HepG2 (cell line): ENCODE results near the gene TCF25. TPM values are rescaled to one million over a fixed set of nuclear protein-coding genes. Genes with fewer than 3 reads are reported as not detected.
A peak's percentile ranks its signal among the peaks of the same experiment; 100 is the strongest.

ENCODE experiments used
- ASH2L ChIP-seq: fragments of 300-600, 200-600 bp; sonication (generic); IDR thresholded peaks from 2 replicates; pipeline ENCODE4 v1.7.0; 2017; ENCODE audit warnings: low read depth, mild to moderate bottlenecking, moderate library complexity, mixed read lengths, low read length; ENCODE audit not compliant: insufficient read length
- CHCHD3 ChIP-seq: sonication (generic); formaldehyde crosslinking; IDR thresholded peaks from 2 replicates; pipeline ENCODE4 v1.8.0; 2022; ENCODE audit warnings: mild to moderate bottlenecking, missing genetic modification reagents, moderate library complexity
- DPF2 ChIP-seq: sonication (generic); formaldehyde crosslinking; IDR thresholded peaks from 2 replicates; pipeline ENCODE4 v1.4.0; 2020; ENCODE audit warnings: mild to moderate bottlenecking, low read depth, missing genetic modification reagents, borderline replicate concordance
- FOXK1 ChIP-seq: sonication (generic); formaldehyde crosslinking; IDR thresholded peaks from 2 replicates; pipeline ENCODE4 v1.4.0; 2020; ENCODE audit warnings: low read depth, missing genetic modification reagents, borderline replicate concordance
- HDAC1 ChIP-seq: sonication (generic); formaldehyde crosslinking; IDR thresholded peaks from 2 replicates; pipeline ENCODE4 v1.5.1; 2020; ENCODE audit warnings: mild to moderate bottlenecking, missing genetic modification reagents
- HMG20A ChIP-seq: IDR thresholded peaks from 2 replicates; pipeline ENCODE4 v1.6.1; 2016; ENCODE audit warnings: borderline replicate concordance
- HNF4A ChIP-seq: sonication (generic); formaldehyde crosslinking; IDR thresholded peaks from 2 replicates; pipeline ENCODE4 v1.4.0; 2020; ENCODE audit warnings: missing genetic modification reagents
- HOXA7 ChIP-seq: sonication (generic); formaldehyde crosslinking; IDR thresholded peaks from 2 replicates; pipeline ENCODE4 v1.8.1; 2022; ENCODE audit warnings: mild to moderate bottlenecking, missing genetic modification reagents, moderate library complexity
- IRF2 ChIP-seq: IDR thresholded peaks from 2 replicates; pipeline ENCODE4 v1.6.1; 2018; ENCODE audit warnings: missing genetic modification reagents, missing compliant biosample characterization
- KMT2B ChIP-seq: IDR thresholded peaks from 2 replicates; pipeline ENCODE4 v1.6.1; 2016; ENCODE audit warnings: missing genetic modification reagents, missing compliant biosample characterization
- LCORL ChIP-seq, 2 experiments: fragments of 450-650 bp in 1 of 2; sonication (generic) in 1 of 2; formaldehyde crosslinking in 1 of 2; IDR thresholded peaks; 2 replicates each; pipeline versions ENCODE4 v1.5.0 to v1.6.1; 2017 to 2020; ENCODE audit warnings: antibody characterized with exemption in 1 of 2, missing genetic modification reagents in 1 of 2
- MED8 ChIP-seq: sonication (generic); formaldehyde crosslinking; IDR thresholded peaks from 2 replicates; pipeline ENCODE4 v1.8.1; 2023; ENCODE audit warnings: mild to moderate bottlenecking, missing genetic modification reagents; ENCODE audit not compliant: insufficient replicate concordance
- MIXL1 ChIP-seq: IDR thresholded peaks from 2 replicates; pipeline ENCODE4 v1.6.1; 2016
- SMC3 ChIP-seq: IDR thresholded peaks from 2 replicates; pipeline ENCODE4 v1.6.1; 2011; ENCODE audit warnings: low read length, improper control_type of control experiment
- SOX5 ChIP-seq: IDR thresholded peaks from 2 replicates; pipeline ENCODE4 v1.6.1; 2016; ENCODE audit warnings: borderline replicate concordance
- ZFY ChIP-seq: sonication (generic); formaldehyde crosslinking; IDR thresholded peaks from 2 replicates; pipeline ENCODE4 v1.4.0; 2020; ENCODE audit warnings: missing genetic modification reagents
- ZNF234 ChIP-seq: sonication (generic); formaldehyde crosslinking; conservative IDR thresholded peaks from 2 replicates; pipeline ENCODE4 v1.5.1; 2020; ENCODE audit warnings: mild to moderate bottlenecking, missing genetic modification reagents
- ZNF30 ChIP-seq: sonication (generic); formaldehyde crosslinking; IDR thresholded peaks from 2 replicates; pipeline ENCODE4 v1.5.0; 2020; ENCODE audit warnings: mild to moderate bottlenecking, missing genetic modification reagents
- ZNF563 ChIP-seq: sonication (generic); formaldehyde crosslinking; IDR thresholded peaks from 2 replicates; pipeline ENCODE4 v1.8.0; 2022; ENCODE audit warnings: mild to moderate bottlenecking, moderate library complexity, missing genetic modification reagents
- ZNF567 ChIP-seq: sonication (generic); formaldehyde crosslinking; IDR thresholded peaks from 2 replicates; pipeline ENCODE4 v1.8.1; 2023; ENCODE audit warnings: mild to moderate bottlenecking, missing genetic modification reagents, borderline replicate concordance
- ZNF724P ChIP-seq: sonication (generic); formaldehyde crosslinking; IDR thresholded peaks from 2 replicates; pipeline ENCODE4 v1.8.0; 2022; ENCODE audit warnings: missing genetic modification reagents, borderline replicate concordance
- ZNF784 ChIP-seq: sonication (generic); formaldehyde crosslinking; IDR thresholded peaks from 2 replicates; pipeline ENCODE4 v1.5.1; 2020; ENCODE audit warnings: missing genetic modification reagents, mild to moderate bottlenecking, borderline replicate concordance
- ZXDC ChIP-seq: sonication (generic); formaldehyde crosslinking; IDR thresholded peaks from 2 replicates; pipeline ENCODE4 v1.5.0; 2020; ENCODE audit warnings: mild to moderate bottlenecking, missing genetic modification reagents
- polyA plus RNA-seq, 8 experiments: library from polyadenylated mRNA; depleted of rRNA in 3 of 8; stranded (reverse) in 7 of 8; unstranded in 1 of 8; fragments of >200 nt; fragmentation: Illumina TruSeq in 4 of 8; extraction: Trizol in 4 of 8; gene quantifications; 2 replicates each; pipeline versions ENCODE4 v1.2.1 to v1.2.3, GENCODE V29; 2011 to 2016; ENCODE audit warnings: low read depth in 4 of 8, missing spikeins in 1 of 8, mixed read lengths in 1 of 8; ENCODE audit not compliant: insufficient read depth in 1 of 8
- total RNA-seq, 5 experiments: library from RNA; depleted of rRNA; stranded (reverse); fragments of >200 nt; fragmentation: Illumina TruSeq; extraction: Trizol; gene quantifications; 2 replicates each; pipeline ENCODE4 v1.2.3, GENCODE V29; 2016; ENCODE audit warnings: low read depth in 1 of 5
- TF ChIP-seq, protein P1 (sequence below): sonication (generic); formaldehyde crosslinking; IDR thresholded peaks from 2 replicates; pipeline ENCODE4 v1.4.0; 2020; ENCODE audit warnings: missing genetic modification reagents

Gene TCF25
- total and polyA plus RNA-seq, 2 of the 13 experiments (the other 11 are each of a cell fraction or from before 2014, with no cell fraction given) = 138 to 206 TPM

DNA sequence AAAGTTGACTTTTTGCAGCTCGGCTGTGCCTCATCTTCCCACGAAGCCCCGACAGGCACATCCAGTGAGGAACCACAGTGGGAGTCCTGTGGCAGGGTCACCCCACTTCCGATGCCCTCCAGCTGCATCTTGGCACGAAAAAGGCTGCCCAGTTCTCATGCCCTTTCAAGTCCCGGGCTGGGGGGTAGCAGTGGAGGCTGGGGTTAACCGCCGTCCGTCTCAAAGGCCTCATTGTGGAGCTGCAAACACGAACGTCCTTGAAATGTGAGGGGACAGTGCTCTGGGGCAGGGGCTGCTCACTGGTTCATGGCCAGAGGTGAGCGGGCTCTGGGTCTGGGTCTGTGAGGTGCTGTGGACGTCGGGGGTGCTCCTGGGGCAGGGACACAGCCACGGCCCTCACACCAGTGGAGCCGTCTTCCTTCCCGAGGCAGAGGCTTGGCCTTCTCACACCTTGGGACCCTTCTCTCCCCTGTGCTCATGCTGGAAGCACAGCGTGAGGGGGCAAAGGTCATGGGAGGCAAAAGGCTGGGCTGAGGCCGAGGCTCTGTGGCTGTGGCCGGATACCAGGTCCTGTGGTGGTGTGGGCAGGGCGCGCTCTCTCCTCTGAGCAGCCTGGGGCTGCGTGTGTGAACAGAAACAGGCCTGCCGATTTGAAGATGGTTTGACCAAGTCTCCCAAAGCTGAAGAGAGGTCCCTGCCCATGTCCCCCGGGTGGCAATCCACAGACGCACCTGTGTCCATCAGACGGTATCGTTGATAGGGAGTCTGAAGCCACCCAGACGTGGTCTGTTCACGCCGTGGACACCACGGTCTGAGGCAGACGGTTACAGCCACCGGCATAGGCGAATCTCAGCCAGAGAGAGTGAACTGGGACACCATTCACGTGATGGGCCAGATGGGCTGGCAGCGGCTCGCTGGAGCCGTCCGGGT lies 42.2 kb downstream of the TCF25 start (continued):
- TF ChIP-seq FOXK1 (CRISPR knock-in tag) (no peak), CHCHD3 (CRISPR knock-in tag) (peak; percentile 94; the same call in 1 of the 2 replicates), ZFY (CRISPR knock-in tag) (peak; percentile 94), HOXA7 (CRISPR knock-in tag) (no peak), ZNF567 (CRISPR knock-in tag) (peak; percentile 75; the same call in 1 of the 2 replicates), ZNF234 (CRISPR knock-in tag) (no peak), ZNF563 (peak; percentile 48; the same call in 1 of the 2 replicates), ZNF784 (peak; percentile 84), HMG20A (CRISPR knock-in tag) (peak; percentile 39; the same call in 1 of the 2 replicates), MED8 (CRISPR knock-in tag) (peak; percentile 84), ZNF724P (CRISPR knock-in tag) (peak; percentile 83; the same call in 1 of the 2 replicates), HDAC1 (CRISPR knock-in tag) (peak; percentile 83), LCORL (IDR thresholded peaks at IDR 0.05) (no peak), LCORL (CRISPR knock-in tag; IDR thresholded peaks at IDR 0.05) (peak; percentile 94; the same call in 1 of the 2 replicates), HNF4A (CRISPR knock-in tag) (peak; percentile 92), ZXDC (CRISPR knock-in tag) (peak; percentile 96), SMC3 (no peak), KMT2B (CRISPR knock-in tag) (peak; percentile 65; the same call in 1 of the 2 replicates), DPF2 (peak; percentile 70; the same call in 1 of the 2 replicates), ASH2L (peak; percentile 82), MIXL1 (CRISPR knock-in tag) (peak; percentile 56; the same call in 1 of the 2 replicates), ZNF30 (CRISPR knock-in tag) (peak; percentile 90; the same call in 1 of the 2 replicates), SOX5 (CRISPR knock-in tag) (peak; percentile 66), IRF2 (CRISPR knock-in tag) (peak; percentile 74; the same call in 1 of the 2 replicates)
- TF ChIP-seq, protein P1, sequence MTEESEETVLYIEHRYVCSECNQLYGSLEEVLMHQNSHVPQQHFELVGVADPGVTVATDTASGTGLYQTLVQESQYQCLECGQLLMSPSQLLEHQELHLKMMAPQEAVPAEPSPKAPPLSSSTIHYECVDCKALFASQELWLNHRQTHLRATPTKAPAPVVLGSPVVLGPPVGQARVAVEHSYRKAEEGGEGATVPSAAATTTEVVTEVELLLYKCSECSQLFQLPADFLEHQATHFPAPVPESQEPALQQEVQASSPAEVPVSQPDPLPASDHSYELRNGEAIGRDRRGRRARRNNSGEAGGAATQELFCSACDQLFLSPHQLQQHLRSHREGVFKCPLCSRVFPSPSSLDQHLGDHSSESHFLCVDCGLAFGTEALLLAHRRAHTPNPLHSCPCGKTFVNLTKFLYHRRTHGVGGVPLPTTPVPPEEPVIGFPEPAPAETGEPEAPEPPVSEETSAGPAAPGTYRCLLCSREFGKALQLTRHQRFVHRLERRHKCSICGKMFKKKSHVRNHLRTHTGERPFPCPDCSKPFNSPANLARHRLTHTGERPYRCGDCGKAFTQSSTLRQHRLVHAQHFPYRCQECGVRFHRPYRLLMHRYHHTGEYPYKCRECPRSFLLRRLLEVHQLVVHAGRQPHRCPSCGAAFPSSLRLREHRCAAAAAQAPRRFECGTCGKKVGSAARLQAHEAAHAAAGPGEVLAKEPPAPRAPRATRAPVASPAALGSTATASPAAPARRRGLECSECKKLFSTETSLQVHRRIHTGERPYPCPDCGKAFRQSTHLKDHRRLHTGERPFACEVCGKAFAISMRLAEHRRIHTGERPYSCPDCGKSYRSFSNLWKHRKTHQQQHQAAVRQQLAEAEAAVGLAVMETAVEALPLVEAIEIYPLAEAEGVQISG (CRISPR knock-in tag) = peak; percentile 89
